Measurements from ENCODE around the gene ZCCHC17.

- TF ChIP-seq EZH2 (IDR thresholded peaks at IDR 0.05; ENCODE audit: borderline replicate concordance, low read depth, low read length, poor library complexity, severe bottlenecking) (no peak), CTCF (conservative IDR thresholded peaks at IDR 0.05; ENCODE audit: low read depth, low read length) (no peak)
Measured at GRCh38 chr1:31273619-31274018, 23.2 kb upstream of the ZCCHC17 start.
